Erythroblast (primary cell): ENCODE results near the gene PRR15.

Experiments used
- GATA1 ChIP-seq: IDR thresholded peaks from 2 replicates; pipeline ENCODE4 v1.6.1; 2011; ENCODE audit warnings: low read depth, mild to moderate bottlenecking, control low read depth, low read length, moderate library complexity
- POLR2A ChIP-seq: IDR thresholded peaks from 2 replicates; pipeline ENCODE4 v1.6.1; 2011; ENCODE audit warnings: mild to moderate bottlenecking, low read length

GRCh38 chr7:29600661-29601060 lies 37.0 kb downstream of the PRR15 start:
- no peak for TF ChIP-seq POLR2A
- no peak for TF ChIP-seq GATA1
